Upper lobe of left lung (tissue), 6 donors: ENCODE measurements around the gene CCDC110. TPM values are rescaled to one million over a fixed set of nuclear protein-coding genes. Genes with fewer than 3 reads are reported as not detected.
"Not testable (repeated sequence)": the region's sequence is repeated elsewhere in the genome, so short reads cannot be mapped to it uniquely, and the experiment has no call there.

Experiments used
- ATAC-seq, 2 donors: fragments of 200-7000 bp; cut with Tn5 transposase; one replicate each; pipeline ENCODE4 v1.9.1; 2022; ENCODE audit warnings: mild to moderate bottlenecking in 2 of 2, moderate library complexity in 2 of 2; ENCODE audit not compliant: low FRiP score in 2 of 2
- DNase-seq, 2 donors: peaks; one replicate each; pipeline ENCODE4 v3.0.0-alpha.2; 2019 to 2020
- H3K27ac ChIP-seq, 4 donors: fragments of 200-600 bp; sonication (generic); one replicate each; pipeline ENCODE4 v1.5.1; 2016 to 2019
- H3K27me3 ChIP-seq, 4 donors: fragments of 200-600 bp; sonication (generic); one replicate each; pipeline ENCODE4 v1.5.1; 2017 to 2019
- H3K36me3 ChIP-seq, 4 donors: fragments of 200-600 bp; sonication (generic); one replicate each; pipeline ENCODE4 v1.5.1; 2016 to 2019
- H3K4me1 ChIP-seq, 4 donors: fragments of 200-600 bp; sonication (generic); one replicate each; pipeline ENCODE4 v1.5.1; 2018 to 2019
- H3K4me3 ChIP-seq, 4 donors: fragments of 200-600 bp; sonication (generic); one replicate each; pipeline ENCODE4 v1.5.1; 2017 to 2019; ENCODE audit warnings: mild to moderate bottlenecking in 2 of 4, moderate library complexity in 1 of 4
- H3K9me3 ChIP-seq, 4 donors: fragments of 200-600 bp; sonication (generic); one replicate each; pipeline ENCODE4 v1.5.1; 2018 to 2019
- EP300 ChIP-seq, 4 donors: sonication (generic); formaldehyde crosslinking; IDR thresholded peaks; one replicate each; pipeline ENCODE4 v1.5.1; 2017; ENCODE audit warnings: antibody characterized with exemption in 4 of 4, control low read depth in 2 of 4
- POLR2A ChIP-seq, 4 donors: fragments of 450-650 bp; IDR thresholded peaks; one replicate each; pipeline ENCODE4 v1.5.1; 2016 to 2017; ENCODE audit warnings: antibody characterized with exemption in 4 of 4, mild to moderate bottlenecking in 2 of 4
- POLR2AphosphoS5 ChIP-seq, 2 donors: sonication (generic); formaldehyde crosslinking; IDR thresholded peaks; one replicate each; pipeline ENCODE4 v1.5.1; 2017; ENCODE audit warnings: antibody characterized with exemption in 2 of 2
- WGBS, 2 donors: methylation state at CpG; one replicate each; pipeline ENCODE4 v1.1.5; 2017 to 2018; 5-methylcytosine and 5-hydroxymethylcytosine counted together
- total RNA-seq, 6 donors: library from RNA; depleted of rRNA in 4 of 6; stranded (reverse); fragments of >200 nt in 4 of 6; gene quantifications; one replicate each; pipeline versions ENCODE4 v1.1.0 to v1.2.1, GENCODE V29; 2016 to 2021
- TF ChIP-seq, protein P1 (sequence below), 6 experiments: fragments of 450-650 bp in 4 of 6; fragments of 200-600 bp in 2 of 6; sonication (generic) in 2 of 6; IDR thresholded peaks; one replicate each; pipeline ENCODE4 v1.5.1; 2016 to 2019; ENCODE audit warnings: antibody characterized with exemption in 6 of 6
- donor health status: DM: no; HTN: no; CAD: no; lungs with moderate emphysema.
- donor health status: DM: no; HTN: yes; CAD: no; lungs with severe emphysema.

The CCDC110 gene
- total RNA-seq, 6 donors from 2014 or later, result 0.15 to 0.79 (median 0.48) TPM; not detected in 2

DNA sequence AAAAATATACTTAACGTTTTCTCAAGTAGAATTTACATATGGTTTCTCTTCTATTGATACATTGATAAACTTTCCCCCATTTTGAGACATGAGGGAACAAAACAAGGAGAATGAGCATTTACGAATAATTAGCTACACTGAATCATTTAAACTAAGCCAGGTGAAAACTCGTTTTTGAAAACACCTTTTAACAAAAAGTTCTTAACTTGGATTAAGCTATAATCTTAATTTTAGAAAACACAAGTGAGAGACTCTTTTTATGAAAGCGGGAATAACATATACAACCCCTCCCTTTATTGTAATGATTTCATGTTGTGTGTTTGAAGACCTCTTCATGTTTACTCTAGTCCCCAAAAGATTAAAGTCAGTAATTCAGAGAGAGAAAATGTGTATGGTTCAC, 43.7 kb upstream of the CCDC110 start:
- Histone ChIP-seq H3K27ac (no peak overlapping the region), H3K4me3 (no peak overlapping the region), H3K27me3 (no peaks in the 10 kb centered on the region), H3K9me3 (no peaks in the 10 kb centered on the region), H3K4me1 (peaks cover 4 to 15% (median 11%) of the 10 kb centered on the region in 4 donors), H3K36me3 (no peaks in the 10 kb centered on the region)
- TF ChIP-seq EP300 (IDR thresholded peaks at IDR 0.05) (no peak), POLR2AphosphoS5 (IDR thresholded peaks at IDR 0.05) (no peak), POLR2A (IDR thresholded peaks at IDR 0.05) (no peak)
- TF ChIP-seq, protein P1, sequence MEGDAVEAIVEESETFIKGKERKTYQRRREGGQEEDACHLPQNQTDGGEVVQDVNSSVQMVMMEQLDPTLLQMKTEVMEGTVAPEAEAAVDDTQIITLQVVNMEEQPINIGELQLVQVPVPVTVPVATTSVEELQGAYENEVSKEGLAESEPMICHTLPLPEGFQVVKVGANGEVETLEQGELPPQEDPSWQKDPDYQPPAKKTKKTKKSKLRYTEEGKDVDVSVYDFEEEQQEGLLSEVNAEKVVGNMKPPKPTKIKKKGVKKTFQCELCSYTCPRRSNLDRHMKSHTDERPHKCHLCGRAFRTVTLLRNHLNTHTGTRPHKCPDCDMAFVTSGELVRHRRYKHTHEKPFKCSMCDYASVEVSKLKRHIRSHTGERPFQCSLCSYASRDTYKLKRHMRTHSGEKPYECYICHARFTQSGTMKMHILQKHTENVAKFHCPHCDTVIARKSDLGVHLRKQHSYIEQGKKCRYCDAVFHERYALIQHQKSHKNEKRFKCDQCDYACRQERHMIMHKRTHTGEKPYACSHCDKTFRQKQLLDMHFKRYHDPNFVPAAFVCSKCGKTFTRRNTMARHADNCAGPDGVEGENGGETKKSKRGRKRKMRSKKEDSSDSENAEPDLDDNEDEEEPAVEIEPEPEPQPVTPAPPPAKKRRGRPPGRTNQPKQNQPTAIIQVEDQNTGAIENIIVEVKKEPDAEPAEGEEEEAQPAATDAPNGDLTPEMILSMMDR (IDR thresholded peaks at IDR 0.05), result no peak
- WGBS, 2 donors, result 82 to 83% methylated on average over 4 of the region's 4 CpGs
- DNase-seq (no peak), ATAC-seq (no peak)

DNA sequence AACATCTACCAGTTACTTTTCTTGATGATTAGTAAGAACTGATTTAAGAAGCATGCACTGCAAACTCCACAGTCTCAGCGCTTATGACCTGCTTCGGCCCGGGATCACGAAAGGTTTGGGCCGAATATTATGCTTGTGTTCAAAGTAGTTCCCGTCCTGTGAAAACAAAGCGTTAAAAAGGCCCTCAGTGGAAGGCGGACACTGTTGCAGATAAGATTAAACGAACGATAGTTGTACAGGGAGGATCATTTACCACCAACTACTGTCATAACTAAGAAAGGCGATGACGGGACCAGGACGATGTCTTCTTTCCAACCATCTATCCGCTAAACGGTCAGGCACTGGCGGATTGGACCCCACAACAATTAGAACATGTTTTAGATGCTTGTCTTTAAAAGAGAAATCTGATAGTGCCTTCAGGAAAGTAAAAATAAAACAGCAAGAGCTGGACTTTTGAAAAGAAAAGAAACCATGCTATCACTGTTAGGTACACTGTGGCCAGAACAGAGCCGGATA, 42.7 kb upstream of the CCDC110 start:
- H3K9me3 ChIP-seq, result no peaks in the 10 kb centered on the region
- WGBS, 2 donors, result 80 to 87% methylated on average over 17 of the region's 17 CpGs
- no peaks in the 10 kb centered on the region for H3K36me3 ChIP-seq
- peaks cover 4 to 15% (median 11%) of the 10 kb centered on the region in 4 donors for H3K4me1 ChIP-seq
- H3K27me3 ChIP-seq, result no peaks in the 10 kb centered on the region
- H3K27ac ChIP-seq, result peak overlapping the region; percentile 57 to 76 (median 66)
- TF ChIP-seq POLR2AphosphoS5 (IDR thresholded peaks at IDR 0.05) (no peak), EP300 (IDR thresholded peaks at IDR 0.05) (no peak), POLR2A (IDR thresholded peaks at IDR 0.05) (no peak)
- TF ChIP-seq, protein P1 (IDR thresholded peaks at IDR 0.05), result no peak
- H3K4me3 ChIP-seq, result no peak overlapping the region
- DNase-seq, result no peak
- no peak for ATAC-seq

GRCh38 chr4:185513489-185514181, 42.1 kb upstream of the CCDC110 start:
- DNase-seq, result no peak
- Histone ChIP-seq H3K4me3 (no peak overlapping the region), H3K4me1 (peaks cover 4 to 15% (median 11%) of the 10 kb centered on the region in 4 donors), H3K9me3 (no peaks in the 10 kb centered on the region), H3K27me3 (no peaks in the 10 kb centered on the region), H3K36me3 (no peaks in the 10 kb centered on the region), H3K27ac (peak overlapping the region; percentile 57 to 76 (median 66))
- ATAC-seq, result peak; percentile 47 to 70
- TF ChIP-seq EP300 (IDR thresholded peaks at IDR 0.05) (peak in 3 of 4 donors; percentile 19 to 86 (median 60)), POLR2A (IDR thresholded peaks at IDR 0.05) (no peak), POLR2AphosphoS5 (IDR thresholded peaks at IDR 0.05) (peak; percentile 52 to 87)
- TF ChIP-seq, protein P1 (IDR thresholded peaks at IDR 0.05), result no peak
- 25 to 29% methylated on average over 10 of the region's 10 CpGs for WGBS, 2 donors

DNA sequence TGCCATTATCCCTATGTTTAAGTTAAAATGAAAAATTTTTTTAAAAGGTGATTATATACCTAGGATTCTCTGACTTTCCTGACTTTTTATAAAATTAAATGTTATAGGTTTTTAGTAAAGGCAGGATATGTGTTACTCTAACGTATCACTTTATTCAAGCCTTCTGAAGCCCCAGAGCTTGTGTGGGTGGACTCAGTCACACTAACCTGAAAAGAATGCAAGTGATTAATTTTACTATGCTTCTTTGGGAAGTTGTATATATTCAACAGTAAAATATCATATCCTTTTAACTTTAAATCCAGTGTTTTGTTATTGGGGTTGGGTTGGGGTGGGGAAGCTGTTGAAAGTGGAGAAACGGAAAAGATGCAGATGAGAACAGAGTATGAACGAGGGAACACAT, 41.0 kb upstream of the CCDC110 start:
- no peaks in the 10 kb centered on the region for H3K27me3 ChIP-seq
- DNase-seq (no peak), ATAC-seq (no peak)
- no peaks in the 10 kb centered on the region for H3K36me3 ChIP-seq
- H3K4me3 ChIP-seq, result no peak overlapping the region
- WGBS, 2 donors, result 84 to 88% methylated on average over 3 of the region's 3 CpGs
- H3K27ac ChIP-seq, result peak overlapping the region in 2 of 4 donors; percentile 50 to 76
- no peak for TF ChIP-seq POLR2AphosphoS5 (IDR thresholded peaks at IDR 0.05)
- TF ChIP-seq, protein P1 (IDR thresholded peaks at IDR 0.05), result no peak
- TF ChIP-seq EP300 (IDR thresholded peaks at IDR 0.05), result no peak
- no peak for TF ChIP-seq POLR2A (IDR thresholded peaks at IDR 0.05)
- H3K9me3 ChIP-seq, result no peaks in the 10 kb centered on the region
- peaks cover 4 to 15% (median 11%) of the 10 kb centered on the region in 4 donors for H3K4me1 ChIP-seq

DNA sequence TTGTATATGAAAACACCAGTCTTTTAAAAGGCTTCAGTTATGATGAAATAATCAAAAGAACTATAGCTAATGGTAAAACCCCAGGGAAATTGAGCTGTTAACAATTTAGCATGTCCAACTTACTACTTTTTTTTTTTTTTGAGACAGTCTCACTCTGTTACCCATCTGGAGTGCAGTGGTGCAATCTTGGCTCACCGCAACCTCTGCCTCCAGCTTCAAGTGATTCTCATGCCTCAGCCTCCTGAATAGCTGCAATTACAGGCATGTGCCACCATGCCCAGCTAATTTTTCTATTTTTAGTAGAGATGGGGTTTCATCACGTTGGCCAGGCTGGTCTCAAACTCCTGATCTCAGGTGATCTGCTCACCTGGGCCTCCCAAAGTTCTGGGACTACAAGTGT, 39.7 kb upstream of the CCDC110 start:
- not testable (repeated sequence) for H3K9me3 ChIP-seq, ATAC-seq, H3K27me3 ChIP-seq, H3K36me3 ChIP-seq, H3K4me3 ChIP-seq, H3K27ac ChIP-seq, DNase-seq
- WGBS, 2 donors, result 61 to 78% methylated on average over 2 of the region's 2 CpGs
- peaks cover 4 to 15% (median 11%) of the 10 kb centered on the region in 4 donors for H3K4me1 ChIP-seq
